Activated CD4-positive, alpha-beta T cell treated with anti-CD3 and anti-CD28 coated beads, Interleukin-2, amount 50 U/mL, for 1 hour (primary cell): ENCODE measurements around the gene ARHGDIB.

Source experiments
- DNase-seq: peaks from one replicate; pipeline ENCODE4 v3.0.0-alpha.2; 2020

The ARHGDIB gene

GRCh38 chr12:14954269-14954668 is 7.1 kb downstream of the ARHGDIB start:
- DNase-seq = no peak

GRCh38 chr12:14953752-14954151 is 7.6 kb downstream of the ARHGDIB start:
- DNase-seq = no peak

DNA sequence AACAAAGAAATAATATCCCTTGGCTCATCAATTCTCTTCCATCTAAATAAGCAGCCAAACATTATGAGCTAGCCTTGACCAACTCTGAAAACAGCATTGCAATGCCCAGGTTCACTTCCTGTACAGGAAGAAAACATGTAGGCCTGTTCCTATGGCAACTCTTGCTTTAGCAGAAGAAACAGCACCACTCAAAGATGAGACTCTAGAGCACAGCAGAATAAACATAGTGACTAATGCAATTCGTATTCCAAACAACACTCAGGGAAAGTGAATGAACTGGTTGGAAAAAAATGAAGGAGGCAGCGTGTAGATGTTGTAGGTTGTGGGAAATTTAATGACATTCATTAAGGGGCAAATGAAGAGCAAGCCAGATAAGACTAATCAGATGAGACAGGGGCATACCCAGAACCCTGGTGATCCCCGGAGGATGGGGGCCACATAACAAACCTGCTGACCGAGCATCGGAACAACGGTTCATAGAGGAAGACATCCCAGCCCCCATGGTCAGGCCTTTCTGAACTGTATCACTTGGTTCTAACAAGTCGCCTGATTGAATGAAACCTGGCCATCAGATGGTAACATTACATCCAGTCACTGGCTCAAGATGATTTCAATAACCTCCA is 9.0 kb downstream of the ARHGDIB start:
- DNase-seq = no peak

GRCh38 chr12:14951851-14952250 is 9.6 kb downstream of the ARHGDIB start:
- DNase-seq = no peak

DNA sequence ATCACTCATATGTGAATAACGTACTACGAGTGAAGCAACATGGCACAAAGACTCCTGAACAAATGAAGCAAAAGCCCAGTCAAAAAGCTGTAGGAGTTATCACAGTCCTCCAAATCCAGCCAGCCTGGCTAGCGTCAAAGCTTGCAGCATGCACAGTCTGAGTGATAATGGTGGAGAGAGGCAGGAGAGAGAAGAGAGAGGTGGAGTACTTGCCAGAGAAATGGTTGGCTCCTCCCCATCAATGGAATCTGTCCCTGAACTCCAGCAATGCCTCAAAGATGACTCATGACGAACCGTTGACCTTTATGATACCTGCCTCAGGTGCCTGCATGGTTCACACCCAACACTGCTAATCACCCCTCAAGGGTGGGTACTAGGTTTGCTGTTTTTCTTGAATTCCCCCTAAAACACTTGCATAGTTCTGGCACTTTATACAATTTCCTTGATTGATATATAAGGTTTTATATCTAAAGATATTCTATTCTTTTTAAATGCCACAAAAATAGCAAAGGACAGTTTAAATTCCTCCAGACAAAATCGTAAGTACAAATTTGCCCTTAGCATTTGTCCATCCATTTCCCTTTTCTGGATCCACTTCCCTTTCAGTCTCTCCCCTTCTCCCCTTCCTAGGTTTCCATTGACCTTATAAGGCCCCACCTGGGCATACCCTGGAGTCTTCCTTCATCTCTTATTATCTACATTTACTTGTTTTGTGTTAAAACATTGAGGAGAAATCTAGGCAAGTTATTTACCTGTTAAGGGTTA is 10.2 kb downstream of the ARHGDIB start:
- no peak for DNase-seq

GRCh38 chr12:14950421-14950820 is 11.0 kb downstream of the ARHGDIB start:
- DNase-seq = no peak

DNA sequence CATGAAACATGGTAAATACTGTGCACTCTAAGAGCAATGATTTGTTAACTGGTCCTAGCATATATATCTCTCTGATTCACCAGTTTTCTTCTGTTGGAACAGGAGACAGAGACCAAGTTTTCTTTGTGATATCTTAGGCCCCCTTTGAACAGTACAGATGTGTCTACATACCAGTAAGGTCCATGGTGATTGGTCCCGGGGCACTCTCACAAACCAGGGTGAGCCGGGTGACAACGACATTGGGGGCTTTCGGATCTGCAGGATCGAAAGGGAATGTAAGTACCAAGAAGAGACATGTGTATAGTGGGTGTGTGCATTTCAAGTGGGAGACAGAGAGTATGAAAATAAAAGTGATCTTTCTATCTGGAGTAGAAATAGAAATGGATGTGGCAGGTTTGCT is 11.8 kb downstream of the ARHGDIB start:
- DNase-seq = no peak

DNA sequence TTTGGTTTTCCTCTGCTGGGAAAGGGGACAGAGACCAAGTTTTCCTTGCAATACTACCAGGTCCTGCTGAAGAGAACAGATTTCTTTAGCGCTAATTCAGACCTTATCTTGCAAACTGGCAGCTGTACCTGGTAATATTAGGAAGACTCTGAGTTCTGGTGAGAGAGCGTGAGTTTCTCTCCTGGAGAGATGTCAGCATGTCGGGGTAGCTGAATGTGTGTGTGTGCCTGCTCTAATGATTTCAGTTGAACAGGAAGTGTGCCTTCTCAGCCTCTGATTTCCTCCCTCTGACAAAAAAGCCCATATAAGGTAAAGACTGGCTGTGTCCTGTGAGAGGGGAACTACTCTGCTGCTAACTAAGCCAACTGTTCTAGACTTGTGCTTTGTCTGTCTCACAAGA is 12.7 kb downstream of the ARHGDIB start:
- DNase-seq = peak; percentile 40

DNA sequence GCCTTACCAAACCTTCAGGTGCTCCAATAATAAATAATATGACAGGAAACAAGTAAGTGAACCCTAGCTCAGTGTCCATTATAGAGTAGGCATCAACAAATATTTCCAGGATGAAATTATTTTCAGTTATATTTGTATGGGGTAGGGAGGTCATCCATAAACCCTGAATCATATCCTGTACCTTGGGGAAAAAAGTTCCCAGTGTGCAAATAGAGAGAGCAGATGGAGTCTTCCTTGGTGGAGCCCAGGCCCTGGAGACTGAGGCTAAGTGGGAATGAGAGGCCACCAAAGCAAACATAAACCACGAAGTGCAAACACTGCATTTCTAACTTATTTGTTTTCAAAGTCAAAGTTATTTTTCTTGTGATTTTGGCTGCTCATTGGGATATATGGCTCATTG is 14.5 kb downstream of the ARHGDIB start:
- DNase-seq = no peak

- DNase-seq = no peak
Measured at GRCh38 chr12:14946162-14946561, 15.2 kb downstream of the ARHGDIB start.

GRCh38 chr12:14942196-14942931 is 19.0 kb downstream of the ARHGDIB start:
- DNase-seq = no peak

- DNase-seq = no peak
Measured at GRCh38 chr12:14941369-14941768, 20.0 kb downstream of the ARHGDIB start.

GRCh38 chr12:14938301-14938700 is 23.1 kb downstream of the ARHGDIB start, which contains the start of gene ERP27:
TSS of gene ERP27 (minus strand) at chr12:14938537. CDS start at chr12:14938508, 29 bp downstream.
- DNase-seq = no peak

DNA sequence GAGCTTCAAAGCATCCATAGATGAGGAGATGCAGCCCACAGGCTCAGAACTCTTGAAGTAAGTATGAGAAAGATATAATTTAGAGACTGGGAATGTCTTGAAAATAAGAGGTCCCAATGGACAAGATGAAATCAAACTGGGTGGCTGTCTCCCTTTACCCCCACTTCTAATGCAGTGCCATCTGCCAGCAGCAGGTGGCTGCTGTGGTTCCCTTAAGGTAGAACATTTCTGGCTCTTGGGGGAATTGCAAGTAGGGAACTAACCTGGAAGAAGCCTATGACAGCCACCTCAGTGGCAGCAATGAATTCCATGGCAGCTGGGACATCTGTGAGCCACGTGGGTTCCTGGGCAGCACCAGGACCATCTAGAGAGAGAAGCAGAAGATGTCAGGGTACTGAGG is 23.7 kb downstream of the ARHGDIB start:
- no peak for DNase-seq

DNA sequence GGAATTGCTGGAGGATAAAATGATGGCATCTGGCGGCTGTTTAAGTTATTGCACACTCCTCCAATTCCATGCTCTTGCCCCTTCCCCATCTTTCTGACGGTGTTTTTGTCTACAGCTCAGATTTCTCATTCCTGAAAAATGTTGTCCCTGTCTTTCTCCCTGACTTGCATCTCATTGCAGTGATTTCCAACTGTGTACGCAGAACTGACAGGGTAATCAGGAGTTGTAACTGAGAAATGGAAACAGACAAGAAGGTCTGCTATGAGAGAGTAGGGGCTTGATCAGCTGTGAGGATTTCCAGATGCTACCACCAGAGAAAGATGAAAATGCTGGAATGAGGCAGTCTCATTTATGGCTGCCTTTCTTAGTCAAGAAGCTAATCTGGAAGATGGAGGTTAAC is 24.4 kb downstream of the ARHGDIB start:
- DNase-seq = no peak

- no peak for DNase-seq
Measured at GRCh38 chr12:14936224-14936861, 25.1 kb downstream of the ARHGDIB start.

- DNase-seq = no peak
Measured at GRCh38 chr12:14935031-14935430, 26.4 kb downstream of the ARHGDIB start.

GRCh38 chr12:14934511-14934910 is 26.9 kb downstream of the ARHGDIB start:
- DNase-seq = no peak

DNA sequence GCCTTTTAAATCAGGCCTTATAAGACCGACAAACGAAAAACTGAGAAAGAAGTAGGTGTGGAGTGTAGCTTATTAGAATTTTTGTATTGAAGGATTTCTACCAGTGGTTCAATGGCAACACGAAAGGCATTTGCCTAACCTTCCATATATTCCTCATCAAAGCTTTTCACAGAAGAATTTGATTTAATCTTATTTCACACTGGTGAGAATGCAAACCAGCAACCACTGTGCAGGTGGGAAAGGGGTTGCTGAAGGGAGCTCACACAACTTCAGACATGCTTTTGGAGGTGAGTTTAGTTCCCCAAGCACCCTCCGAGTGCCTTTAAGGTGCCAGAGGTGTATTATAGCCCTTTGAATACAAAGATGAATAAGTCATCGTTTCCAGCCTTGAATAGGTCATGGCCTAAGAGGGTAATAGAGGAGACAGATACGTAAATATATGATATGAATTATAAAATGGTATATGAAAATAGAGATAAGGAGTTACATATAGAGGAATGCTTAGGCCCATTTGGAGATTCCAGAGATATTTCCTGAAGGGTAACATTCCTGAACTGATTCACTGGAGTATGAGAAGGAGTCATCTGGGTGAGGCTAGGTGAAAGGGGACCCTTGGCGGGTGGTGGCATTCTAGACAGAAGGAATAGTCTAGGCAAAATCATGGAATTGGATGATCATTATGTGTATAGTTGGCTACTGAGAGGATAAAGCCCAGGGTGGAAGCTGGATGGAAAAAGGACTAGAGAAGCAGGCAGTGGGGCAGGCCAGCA is 29.4 kb downstream of the ARHGDIB start:
- DNase-seq = no peak

DNA sequence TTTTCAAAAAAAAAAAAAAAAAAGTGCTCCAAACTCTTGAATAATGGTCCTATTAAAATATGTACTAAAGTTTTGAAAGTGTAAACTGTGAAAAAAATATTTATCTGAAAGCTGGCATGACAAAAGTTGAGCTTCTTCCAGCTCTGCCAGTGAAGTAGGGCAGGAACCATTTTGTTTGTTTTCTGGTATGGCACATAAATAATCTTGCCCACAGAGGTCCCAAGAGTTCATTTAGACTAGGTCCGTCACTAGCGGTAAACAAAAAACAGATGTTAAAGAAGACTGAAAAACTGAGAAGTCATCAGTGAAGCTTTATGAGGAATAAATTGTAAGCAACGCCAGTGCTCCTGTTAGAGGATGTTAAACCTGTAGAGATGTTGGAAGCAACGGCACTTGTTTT is 30.0 kb downstream of the ARHGDIB start:
- no peak for DNase-seq

DNA sequence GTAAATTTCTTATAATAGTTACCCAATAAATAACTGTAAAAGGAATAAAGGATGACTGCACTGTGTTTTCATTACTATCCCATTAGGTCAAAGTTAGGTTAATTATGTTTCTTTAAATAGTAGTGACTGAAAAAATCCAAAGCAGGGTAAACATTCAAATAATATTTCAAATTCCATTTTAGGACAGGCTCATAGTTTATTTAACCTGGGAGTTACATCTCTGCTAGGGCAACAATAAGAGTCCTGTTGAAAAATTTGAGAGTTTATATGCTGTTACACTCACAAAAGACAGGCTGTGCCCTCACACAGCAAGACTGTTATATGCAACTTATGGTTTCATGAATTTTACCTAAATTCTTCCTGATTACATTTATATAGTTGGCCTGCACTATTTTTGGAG is 31.1 kb downstream of the ARHGDIB start:
- no peak for DNase-seq

DNA sequence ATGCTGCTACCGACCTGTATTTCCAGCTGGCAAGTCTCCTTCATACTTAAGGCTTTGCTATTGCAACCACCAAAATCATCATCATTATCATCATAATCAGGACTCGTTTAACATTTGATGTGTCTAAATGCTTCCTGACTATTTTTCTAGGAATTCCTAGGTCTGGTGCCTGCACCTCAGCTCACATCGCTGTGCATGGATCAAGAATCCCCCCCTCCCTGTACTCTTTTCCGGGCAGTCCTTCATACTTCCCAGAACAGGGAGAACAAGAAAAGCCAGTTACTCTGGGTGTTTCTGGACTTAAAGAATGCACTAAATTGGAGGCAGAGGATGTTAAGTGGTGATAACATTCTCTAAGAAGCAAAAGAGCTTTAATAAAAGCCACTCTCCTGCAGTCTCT is 32.5 kb downstream of the ARHGDIB start:
- no peak for DNase-seq

- no peak for DNase-seq
Measured at GRCh38 chr12:14927267-14927666, 34.1 kb downstream of the ARHGDIB start.
